DND-41 (cell line): ENCODE measurements around the gene TST.

Experiments
- EZH2 ChIP-seq: IDR thresholded peaks from 3 replicates; pipeline ENCODE4 v1.6.1; 2012; ENCODE audit warnings: borderline replicate concordance, low read depth, mild to moderate bottlenecking, moderate library complexity, low read length, inconsistent platforms; ENCODE audit not compliant: severe bottlenecking
- TF ChIP-seq, protein P1 (sequence below): IDR thresholded peaks from 2 replicates; pipeline ENCODE4 v1.5.1; 2012; ENCODE audit warnings: borderline replicate concordance, low read length, moderate library complexity, mild to moderate bottlenecking; ENCODE audit not compliant: poor library complexity, severe bottlenecking; ENCODE audit errors: extremely low read depth

DNA sequence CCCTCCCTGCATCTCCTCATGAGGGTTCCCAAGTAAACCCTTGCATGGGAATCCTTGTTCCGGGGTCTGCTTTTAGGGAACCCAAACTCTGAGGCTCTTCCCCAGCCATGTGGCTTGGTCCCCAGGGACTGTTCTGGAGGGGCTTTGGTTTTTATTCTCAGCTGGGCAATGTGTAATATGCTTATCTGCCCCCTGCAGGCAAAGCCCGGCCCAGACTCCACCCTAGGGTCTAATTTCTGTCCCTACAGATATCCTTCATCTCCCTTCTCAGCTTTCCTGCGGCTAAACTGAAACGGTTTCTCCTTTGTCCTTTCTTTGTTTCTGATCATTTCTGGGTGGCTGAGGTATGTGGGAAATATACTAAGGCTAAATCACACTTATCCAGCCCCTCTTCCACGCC is 37.1 kb downstream of the TST start:
- TF ChIP-seq, protein P1, sequence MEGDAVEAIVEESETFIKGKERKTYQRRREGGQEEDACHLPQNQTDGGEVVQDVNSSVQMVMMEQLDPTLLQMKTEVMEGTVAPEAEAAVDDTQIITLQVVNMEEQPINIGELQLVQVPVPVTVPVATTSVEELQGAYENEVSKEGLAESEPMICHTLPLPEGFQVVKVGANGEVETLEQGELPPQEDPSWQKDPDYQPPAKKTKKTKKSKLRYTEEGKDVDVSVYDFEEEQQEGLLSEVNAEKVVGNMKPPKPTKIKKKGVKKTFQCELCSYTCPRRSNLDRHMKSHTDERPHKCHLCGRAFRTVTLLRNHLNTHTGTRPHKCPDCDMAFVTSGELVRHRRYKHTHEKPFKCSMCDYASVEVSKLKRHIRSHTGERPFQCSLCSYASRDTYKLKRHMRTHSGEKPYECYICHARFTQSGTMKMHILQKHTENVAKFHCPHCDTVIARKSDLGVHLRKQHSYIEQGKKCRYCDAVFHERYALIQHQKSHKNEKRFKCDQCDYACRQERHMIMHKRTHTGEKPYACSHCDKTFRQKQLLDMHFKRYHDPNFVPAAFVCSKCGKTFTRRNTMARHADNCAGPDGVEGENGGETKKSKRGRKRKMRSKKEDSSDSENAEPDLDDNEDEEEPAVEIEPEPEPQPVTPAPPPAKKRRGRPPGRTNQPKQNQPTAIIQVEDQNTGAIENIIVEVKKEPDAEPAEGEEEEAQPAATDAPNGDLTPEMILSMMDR = peak; percentile 27
- TF ChIP-seq EZH2 = no peak
